ENCODE data around the gene SECISBP2.

The SECISBP2 gene

GRCh38 chr9:89349607-89350006, 31.3 kb downstream of the SECISBP2 start:
- no peak for DNase-seq

DNA sequence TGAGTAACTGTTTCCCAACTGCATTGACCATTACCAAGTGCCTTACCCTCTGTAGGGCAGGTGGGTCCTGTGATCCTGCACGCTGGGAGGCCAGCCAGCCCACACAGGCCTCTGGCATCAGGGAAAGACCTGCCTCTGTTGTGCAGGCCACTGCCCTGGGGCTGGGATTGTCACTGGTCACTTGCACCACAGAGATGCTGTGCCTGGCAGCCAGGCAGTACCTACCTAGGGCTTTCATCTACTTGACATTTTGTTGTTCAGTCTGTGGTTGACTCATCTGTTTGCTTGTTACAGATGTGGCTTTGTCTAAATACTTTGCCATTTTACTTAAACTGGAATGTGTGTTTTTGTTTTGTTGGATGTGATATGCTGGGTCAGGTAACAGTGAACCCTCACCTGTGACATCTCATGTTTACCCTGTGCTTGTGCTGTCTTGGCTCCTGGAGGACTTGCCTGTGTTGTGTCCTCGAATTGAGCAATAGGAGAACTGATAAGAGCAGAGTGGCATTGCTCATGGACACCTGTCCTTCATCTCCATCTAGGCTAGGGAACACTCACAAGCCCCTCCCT, 32.8 kb downstream of the SECISBP2 start:
- DNase-seq: no peak

DNA sequence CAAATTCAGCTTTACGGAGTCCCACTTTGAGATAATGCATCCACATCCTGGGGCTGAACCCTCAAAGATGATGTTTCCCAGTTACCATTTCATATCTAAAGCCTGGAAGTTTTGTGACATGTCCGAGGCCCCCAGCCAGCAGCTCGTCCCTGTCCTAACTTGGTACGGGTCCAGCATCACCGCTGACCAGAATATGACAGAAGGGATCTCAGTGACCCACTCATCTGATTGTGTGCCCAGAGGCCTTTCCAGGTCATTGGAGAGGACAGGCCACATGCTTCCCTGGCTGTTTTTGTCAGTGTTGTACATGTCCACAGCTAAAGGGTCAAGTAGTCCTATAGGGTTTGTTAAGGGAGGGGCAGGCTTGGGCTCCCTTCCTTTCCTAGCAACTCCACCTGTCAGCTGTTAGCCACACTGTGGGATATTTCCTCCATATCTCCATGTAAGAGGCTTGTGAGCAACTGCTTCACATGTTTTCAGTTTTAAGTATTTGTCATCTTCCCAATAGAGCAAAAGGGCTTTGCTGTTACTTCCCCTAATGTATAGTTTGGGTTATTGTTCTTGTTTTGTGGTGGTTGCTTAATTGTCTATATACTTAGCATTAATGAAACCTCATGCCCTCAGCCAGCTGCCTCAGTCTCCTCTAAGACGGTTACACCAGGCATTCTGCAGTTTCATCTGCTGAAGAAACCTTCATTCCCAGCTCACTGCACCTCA, 33.4 kb downstream of the SECISBP2 start:
- DNase-seq: no peak

- no peak for DNase-seq
These were observed 34.2 kb downstream of the SECISBP2 start for GRCh38 chr9:89352451-89352850.

DNA sequence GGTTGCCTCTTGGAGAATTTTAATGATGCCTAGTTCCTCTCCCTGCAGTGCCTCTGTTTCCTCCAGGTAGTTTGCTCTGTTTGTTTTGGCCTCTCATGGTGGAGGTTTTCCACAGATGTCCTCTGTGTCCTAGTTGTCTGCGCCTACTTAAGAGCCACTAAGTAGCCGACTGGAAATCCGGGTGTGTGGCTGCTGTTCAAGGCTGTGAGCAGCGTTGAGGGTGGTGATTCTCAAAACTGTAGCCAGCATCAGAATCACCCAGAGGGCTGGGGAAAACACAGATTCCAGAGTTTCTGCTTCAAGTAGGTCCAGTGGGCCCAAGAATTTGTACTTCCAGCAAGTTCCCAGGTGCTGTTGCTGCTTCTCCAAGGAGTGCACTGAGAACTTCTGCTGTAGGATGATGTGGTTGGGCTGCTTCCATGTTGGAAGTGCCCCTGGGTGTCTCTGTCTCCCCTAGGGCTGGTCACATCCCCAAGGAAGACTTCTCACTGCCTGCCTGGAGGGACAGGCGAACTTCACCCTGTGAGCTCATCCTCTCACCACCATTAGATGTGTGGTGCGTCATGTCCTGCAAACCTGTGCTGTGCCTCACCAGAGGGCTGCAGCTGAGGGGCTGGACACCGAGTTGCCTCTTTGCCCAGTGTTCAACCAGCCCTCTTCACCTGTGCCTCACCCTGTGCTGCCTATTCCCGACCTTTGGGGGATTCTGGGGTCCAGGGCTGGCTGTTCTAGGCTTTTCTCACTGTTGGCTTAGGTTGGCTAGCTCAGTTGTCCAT, 34.8 kb downstream of the SECISBP2 start:
- no peak for DNase-seq

- no peak for DNase-seq
These were observed 35.7 kb downstream of the SECISBP2 start for GRCh38 chr9:89353989-89354388.

DNA sequence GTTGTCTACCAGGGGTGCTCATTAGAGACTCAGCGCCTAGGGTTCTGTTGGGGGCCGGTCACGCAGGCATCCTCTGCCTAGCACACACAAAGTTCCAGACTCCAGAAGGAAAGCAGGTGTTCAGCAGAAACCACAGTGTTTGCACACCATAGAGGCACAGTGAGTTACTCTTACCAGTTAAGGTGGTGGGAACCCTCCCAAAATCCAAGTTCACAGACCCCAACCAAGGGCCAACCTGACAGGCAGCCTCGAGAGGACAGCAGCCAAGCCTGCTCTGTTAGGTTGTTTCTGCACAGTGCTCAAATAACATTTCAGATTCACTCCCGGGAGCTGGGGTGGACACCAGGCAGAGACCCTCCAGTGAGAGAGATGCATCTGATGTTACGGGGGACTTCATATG, 36.2 kb downstream of the SECISBP2 start:
- DNase-seq: no peak

- no peak for DNase-seq
These were observed 38.5 kb downstream of the SECISBP2 start for GRCh38 chr9:89356782-89357181.

DNA sequence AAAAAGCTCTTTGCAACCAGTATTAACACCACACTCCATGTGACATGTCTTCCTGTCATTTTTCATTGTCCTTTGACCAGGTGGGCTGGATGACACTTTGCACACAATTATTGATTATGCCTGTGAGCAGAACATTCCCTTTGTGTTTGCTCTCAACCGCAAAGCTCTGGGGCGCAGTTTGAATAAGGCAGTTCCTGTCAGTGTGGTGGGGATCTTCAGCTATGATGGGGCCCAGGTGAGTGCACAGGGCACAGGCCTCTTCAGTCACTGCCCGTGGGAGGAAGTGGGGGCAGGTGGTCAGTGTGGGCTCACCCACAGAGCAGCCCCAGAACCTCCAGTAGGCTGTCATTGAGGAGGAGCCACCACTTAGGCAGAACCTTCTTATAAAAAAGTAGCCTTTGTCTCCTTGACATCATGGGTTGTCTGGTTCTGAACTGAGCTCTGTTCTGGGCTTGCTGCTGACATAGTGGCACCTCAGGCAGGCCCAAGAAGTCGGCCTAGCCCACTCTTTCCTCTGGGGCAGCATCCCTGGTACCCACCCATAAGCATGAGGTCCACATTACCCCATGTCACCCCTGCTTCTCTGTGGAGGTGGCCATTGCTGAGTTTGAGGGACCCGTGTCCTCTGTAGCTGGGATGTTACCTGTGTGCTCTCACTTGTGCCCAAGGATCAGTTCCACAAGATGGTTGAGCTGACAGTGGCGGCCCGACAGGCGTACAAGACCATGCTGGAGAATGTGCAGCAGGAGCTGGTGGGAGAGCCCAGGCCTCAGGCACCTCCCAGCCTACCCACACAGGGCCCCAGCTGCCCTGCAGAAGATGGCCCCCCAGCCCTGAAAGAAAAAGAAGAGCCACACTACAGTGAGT, 39.3 kb downstream of the SECISBP2 start:
- no peak for DNase-seq

GRCh38 chr9:89358376-89358916, 40.1 kb downstream of the SECISBP2 start:
- DNase-seq: no peak

- DNase-seq: no peak
These were observed 40.7 kb downstream of the SECISBP2 start for GRCh38 chr9:89358985-89359384.

GRCh38 chr9:89359751-89360261, 41.5 kb downstream of the SECISBP2 start:
- DNase-seq: no peak

DNA sequence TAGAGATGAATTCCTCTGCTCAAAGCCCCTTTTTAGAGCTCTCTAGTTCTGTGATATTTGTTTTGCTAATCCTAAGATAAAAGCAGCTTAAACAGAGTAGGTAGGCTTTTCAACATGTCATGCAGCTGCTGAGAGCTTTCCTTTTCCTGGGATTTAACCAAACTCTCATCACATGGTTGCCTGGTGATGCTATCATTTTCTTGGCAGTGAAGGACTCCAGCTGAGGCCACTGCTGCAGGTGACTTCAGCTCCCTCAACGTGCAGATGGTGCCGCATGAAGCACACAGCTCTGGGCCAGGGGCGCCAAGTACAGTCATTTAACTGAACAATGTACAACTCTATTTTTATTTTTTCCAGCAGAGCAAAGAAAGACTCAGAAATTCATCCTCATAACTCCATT, 42.2 kb downstream of the SECISBP2 start:
- no peak for DNase-seq

- DNase-seq: no peak
These were observed 42.7 kb downstream of the SECISBP2 start for GRCh38 chr9:89361031-89361430.

DNA sequence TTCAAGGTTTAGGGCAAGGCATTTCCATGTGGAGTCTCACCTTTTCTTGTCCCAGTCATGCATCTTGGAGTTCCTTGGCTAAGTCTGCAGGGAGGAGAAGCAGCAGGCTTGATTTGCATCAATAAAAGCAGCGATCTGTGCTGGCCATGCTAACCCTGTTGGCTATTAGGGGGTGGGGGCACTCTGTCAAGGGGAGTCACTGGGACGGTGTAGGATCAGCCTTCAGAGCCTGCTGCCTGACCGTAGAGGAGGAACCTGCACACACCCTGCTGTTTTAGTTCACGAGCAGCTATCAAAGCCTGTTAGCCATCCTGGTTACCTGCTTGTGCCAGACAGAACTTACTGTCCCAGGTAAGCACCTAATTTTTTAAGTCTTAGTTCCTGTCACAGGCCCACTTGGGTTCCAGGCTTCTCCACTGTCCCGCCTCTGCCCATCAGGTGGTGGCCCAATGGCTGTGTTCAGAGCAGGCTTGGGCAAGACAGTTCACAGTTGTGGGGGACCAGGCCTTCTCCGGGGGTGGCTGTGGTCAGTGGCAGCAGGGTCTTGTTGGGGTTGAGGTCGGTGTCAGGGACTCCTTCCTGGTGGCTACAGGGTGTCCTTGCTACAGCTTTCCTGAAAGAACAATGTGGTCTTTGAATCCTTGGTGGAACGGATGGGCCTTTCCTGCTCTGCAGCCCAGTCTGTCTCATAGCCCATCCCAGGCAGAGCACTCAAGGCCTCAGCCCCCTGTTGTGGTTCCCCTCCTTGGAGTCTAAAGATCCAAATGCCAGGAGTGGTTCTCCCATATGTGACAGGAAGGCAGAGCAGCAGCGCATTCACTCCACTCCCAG, 43.7 kb downstream of the SECISBP2 start:
- no peak for DNase-seq

DNA sequence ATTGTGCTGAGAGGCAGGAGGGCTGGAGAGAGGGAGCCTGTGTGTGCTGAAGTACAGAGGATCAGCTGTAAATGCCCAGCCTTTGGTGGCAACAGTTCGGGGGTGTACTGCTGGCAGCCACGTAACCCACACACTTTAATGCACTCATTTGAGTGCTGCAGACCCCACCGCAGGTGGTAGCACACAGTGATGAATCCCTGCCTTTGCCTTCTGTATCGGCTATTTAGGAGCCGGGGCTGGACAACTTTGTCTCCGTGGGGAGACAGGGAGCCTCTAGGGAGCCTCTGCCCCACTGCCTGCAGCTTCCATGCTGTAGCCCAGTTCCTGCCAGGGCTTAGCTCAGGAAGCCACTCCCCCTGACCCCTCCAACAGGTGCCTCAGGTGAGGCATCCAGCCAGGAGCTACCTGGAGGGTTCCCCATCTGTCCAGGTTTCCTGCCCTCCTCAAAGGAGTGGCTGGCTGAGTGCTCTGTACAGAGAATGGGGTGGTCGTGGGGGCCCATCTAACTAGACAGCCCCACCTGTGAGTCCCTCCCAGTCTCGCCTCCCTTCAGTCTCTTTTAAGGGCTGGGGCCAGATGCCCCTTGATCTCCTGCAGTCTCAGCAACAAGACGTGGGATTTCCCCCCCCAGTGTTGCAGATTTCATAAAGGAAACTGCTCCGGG, 44.5 kb downstream of the SECISBP2 start:
- DNase-seq: no peak

GRCh38 chr9:89363311-89363670, 45.0 kb downstream of the SECISBP2 start:
- DNase-seq: no peak

- DNase-seq: no peak
These were observed 45.8 kb downstream of the SECISBP2 start for GRCh38 chr9:89363921-89364665.

DNA sequence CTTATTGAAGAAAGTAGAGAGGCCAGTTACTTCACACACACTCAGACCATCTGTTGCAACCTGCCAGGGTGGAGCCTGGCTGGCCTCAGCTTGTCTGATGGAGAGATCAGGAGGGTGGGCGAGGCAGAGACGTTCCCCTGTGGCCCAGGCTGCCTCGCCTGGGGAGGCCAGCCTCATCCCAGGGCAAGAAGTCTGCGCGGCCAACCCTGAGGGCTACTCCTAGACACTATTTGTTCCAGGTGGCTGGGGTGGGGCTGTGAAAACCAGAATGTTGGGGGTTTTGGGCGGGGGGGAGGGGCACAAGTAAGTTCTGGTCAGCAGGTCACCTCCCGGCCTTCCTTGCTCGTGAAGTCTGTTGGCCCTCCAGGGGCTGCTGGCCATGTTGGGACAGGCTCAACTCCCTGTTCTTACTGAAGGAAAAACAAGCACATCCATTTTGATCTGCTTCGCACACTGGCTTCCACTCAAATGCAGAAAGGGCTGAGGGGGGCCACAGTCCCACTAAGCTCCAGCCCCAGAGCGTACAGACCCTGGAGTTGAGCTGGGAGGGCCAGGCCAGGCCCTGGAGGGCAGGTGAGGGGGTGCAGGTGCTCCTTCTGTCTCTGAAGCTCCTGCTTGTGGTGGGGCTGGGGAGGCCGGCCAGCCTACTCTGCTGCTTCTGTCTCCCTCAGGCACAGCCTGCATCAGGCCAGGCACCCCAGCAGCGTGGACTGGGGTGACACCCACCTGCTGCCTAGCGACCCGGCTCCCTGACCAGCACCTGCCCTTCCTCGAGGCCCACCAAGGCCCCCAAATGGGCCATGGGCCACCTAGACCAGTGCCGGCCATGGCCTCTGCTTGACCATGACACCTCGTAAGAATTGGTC, 46.6 kb downstream of the SECISBP2 start:
- no peak for DNase-seq

All from activated naive CD4-positive, alpha-beta T cell treated with Interleukin-2 at 50 U/mL for 16 hours (primary cell).